ENCODE results near the gene NCOA7.

Gene NCOA7

GRCh38 chr6:125746019-125746414 lies 44.7 kb upstream of the NCOA7 start:
- no peak for DNase-seq (ENCODE audit: low read depth)
- H3K4me3 ChIP-seq (ENCODE audit: low read length) = no peak overlapping the region
- TF ChIP-seq CTCF (conservative IDR thresholded peaks at IDR 0.05; ENCODE audit: low read depth, low read length) = no peak

- DNase-seq (ENCODE audit: low read depth) = no peak
- peak overlapping the region; percentile 64 for H3K4me3 ChIP-seq (ENCODE audit: low read length)
- TF ChIP-seq CTCF (conservative IDR thresholded peaks at IDR 0.05; ENCODE audit: low read depth, low read length) = no peak
These were observed 43.8 kb upstream of the NCOA7 start for GRCh38 chr6:125746731-125747588.

GRCh38 chr6:125747589-125748405 lies 43.0 kb upstream of the NCOA7 start:
- no peak for TF ChIP-seq CTCF (conservative IDR thresholded peaks at IDR 0.05; ENCODE audit: low read depth, low read length)
- H3K4me3 ChIP-seq (ENCODE audit: low read length) = peak overlapping the region; percentile 64
- no peak for DNase-seq (ENCODE audit: low read depth)

- no peak for TF ChIP-seq CTCF (conservative IDR thresholded peaks at IDR 0.05; ENCODE audit: low read depth, low read length)
- H3K4me3 ChIP-seq (ENCODE audit: low read length) = peak overlapping the region; percentile 64
- no peak for DNase-seq (ENCODE audit: low read depth)
These were observed 42.2 kb upstream of the NCOA7 start for GRCh38 chr6:125748406-125749172.

- peak; percentile 61 for DNase-seq (ENCODE audit: low read depth)
- no peak for TF ChIP-seq CTCF (conservative IDR thresholded peaks at IDR 0.05; ENCODE audit: low read depth, low read length)
- H3K4me3 ChIP-seq (ENCODE audit: low read length) = peak within 1 kb of the TSS; percentile 64
These were observed 41.4 kb upstream of the NCOA7 start, which contains the start of gene HEY2 for GRCh38 chr6:125749173-125749864. Gene HEY2 (plus strand): TSS chr6:125749632. CDS start chr6:125749777, 145 bp downstream.

Measured in retinal pigment epithelial cell (primary cell).